ENCODE measurements around the gene ESCO1.
"Not testable (repeated sequence)": the region's sequence is repeated elsewhere in the genome, so short reads cannot be mapped to it uniquely, and the experiment has no call there.

ESCO1 gene

GRCh38 chr18:21629089-21629832 lies 28.8 kb upstream of the ESCO1 start:
- H3K4me3 ChIP-seq = no peak overlapping the region
- no peak for TF ChIP-seq CTCF (IDR thresholded peaks at IDR 0.05)
- no peak overlapping the region for H3K27ac ChIP-seq
- DNase-seq (ENCODE audit: low spot score) = no peak

GRCh38 chr18:21621640-21622039 lies 21.1 kb upstream of the ESCO1 start:
- H3K4me3 ChIP-seq = not testable (repeated sequence)
- H3K27ac ChIP-seq = peak overlapping the region in 1 of 2 donors; percentile 46

GRCh38 chr18:21612125-21613039 lies 11.9 kb upstream of the ESCO1 start, which contains the start of gene SNRPD1:
Gene SNRPD1 (plus strand): TSS chr18:21612314. CDS start chr18:21612430, 116 bp downstream.
- Histone ChIP-seq H3K27ac (peak within 1 kb of the TSS; percentile 63 to 74), H3K4me3 (peak within 1 kb of the TSS; percentile 75)
- peak; percentile 88 for TF ChIP-seq CTCF (IDR thresholded peaks at IDR 0.05)
- DNase-seq (ENCODE audit: low spot score) = peak; percentile 88

More at GRCh38 chr18:21621640-21622039, 21.1 kb upstream of the ESCO1 start:
- DNase-seq (ENCODE audit: low spot score) = not testable (repeated sequence)

- Histone ChIP-seq H3K4me3 (peak overlapping the region; percentile 75), H3K27ac (peak overlapping the region; percentile 63 to 74)
- DNase-seq (ENCODE audit: low spot score) = not testable (repeated sequence)
Observed at GRCh38 chr18:21611401-21612124, 11.1 kb upstream of the ESCO1 start.

GRCh38 chr18:21605213-21605612 lies 4.7 kb upstream of the ESCO1 start:
- no peak for DNase-seq (ENCODE audit: low spot score)
- H3K27ac ChIP-seq = no peak overlapping the region

GRCh38 chr18:21604671-21605070 lies 4.2 kb upstream of the ESCO1 start:
- TF ChIP-seq CTCF (IDR thresholded peaks at IDR 0.05) = no peak
- H3K27ac ChIP-seq = no peak overlapping the region
- no peak overlapping the region for H3K4me3 ChIP-seq
- DNase-seq (ENCODE audit: low spot score) = no peak

More at GRCh38 chr18:21605213-21605612, 4.7 kb upstream of the ESCO1 start:
- no peak overlapping the region for H3K4me3 ChIP-seq
- no peak for TF ChIP-seq CTCF (IDR thresholded peaks at IDR 0.05)

GRCh38 chr18:21602299-21602587 lies 1.7 kb upstream of the ESCO1 start:
- no peak for DNase-seq (ENCODE audit: low spot score)
- Histone ChIP-seq H3K27ac (no peak overlapping the region), H3K4me3 (no peak overlapping the region)
- no peak for TF ChIP-seq CTCF (IDR thresholded peaks at IDR 0.05)
